Measurements from ENCODE around the gene ORAI1. TPM values are rescaled to one million over a fixed set of nuclear protein-coding genes. Genes with fewer than 3 reads are reported as not detected.
A peak's percentile ranks its signal among the peaks of the same experiment; 100 is the strongest.
"Not testable (repeated sequence)": the region's sequence is repeated elsewhere in the genome, so short reads cannot be mapped to it uniquely, and the experiment has no call there.

ORAI1 gene
- total and polyA plus RNA-seq, 2 experiments from 2014 or later: 4.9 to 14.2 TPM

DNA sequence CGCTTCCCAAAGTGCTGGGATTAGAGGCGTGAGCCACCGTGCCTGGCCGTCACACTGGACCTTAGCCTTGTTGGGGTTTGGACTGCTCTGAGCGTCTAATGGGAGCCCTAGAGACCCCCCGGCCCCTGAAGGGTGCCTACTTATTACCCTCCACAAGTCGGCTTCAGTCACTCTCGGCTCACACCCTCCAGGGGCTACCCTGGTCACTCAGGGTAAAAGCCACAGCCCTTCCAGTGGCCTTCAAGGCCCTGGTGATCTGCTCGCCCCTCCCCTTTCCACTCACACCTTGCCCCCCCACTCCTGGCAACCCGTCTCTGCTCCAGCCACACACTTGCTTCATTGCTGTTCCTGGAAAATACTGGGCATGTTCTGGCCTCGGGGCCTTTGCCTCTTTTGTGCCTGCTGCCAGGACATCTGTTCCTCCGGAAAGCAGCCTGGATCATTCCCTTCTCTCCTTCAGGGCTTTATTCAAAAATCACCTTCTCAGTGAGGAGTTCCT is 46.7 kb downstream of the ORAI1 start:
- H3K4me3 ChIP-seq: peak overlapping the region; percentile 75
- no peaks in the 10 kb centered on the region for H3K36me3 ChIP-seq (ENCODE audit: low read depth)
- peak; percentile 34 for DNase-seq
- peak overlapping the region; percentile 85 for H2AFZ ChIP-seq
- H3K4me1 ChIP-seq (ENCODE audit: insufficient read depth): peaks cover 8% of the 10 kb centered on the region; the same call in 1 of the 2 replicates
- in situ Hi-C loops (cut with MboI): loop anchor here (10.0 kb wide), 3 partner anchors 118 to 338 kb away; no protein-coding TSS in a partner anchor
- H3K79me2 ChIP-seq (ENCODE audit: insufficient read depth): no peaks in the 10 kb centered on the region
- peak overlapping the region; percentile 86 for H3K4me2 ChIP-seq (ENCODE audit: unreplicated experiment)
- H4K20me1 ChIP-seq (ENCODE audit: insufficient read depth): no peaks in the 10 kb centered on the region
- WGBS, 2 experiments (ENCODE audit: low coverage in 1 of 2, low lambda C conversion rate in 2 of 2, missing lambda C conversion rate in 2 of 2): 43 to 53% methylated on average over 12 of the region's 12 CpGs
- peak overlapping the region; percentile 70; the same call in 1 of the 2 replicates for H3K9ac ChIP-seq
- H3K9me3 ChIP-seq (ENCODE audit: low read depth): no peaks in the 10 kb centered on the region
- no peak for TF ChIP-seq EZH2phosphoT487 (IDR thresholded peaks at IDR 0.05; ENCODE audit: insufficient read depth, low read depth)
- no peak for TF ChIP-seq EZH2 (IDR thresholded peaks at IDR 0.05; ENCODE audit: insufficient read depth, poor library complexity, severe bottlenecking)
- H3K9me2 ChIP-seq (ENCODE audit: insufficient read depth): no peaks in the 10 kb centered on the region
- H3K27me3 ChIP-seq (replicated peaks; ENCODE audit: insufficient read depth): no peaks in the 10 kb centered on the region
- no peaks in the 10 kb centered on the region for H3F3A ChIP-seq (ENCODE audit: insufficient read depth)
- no peak overlapping the region for H3K27ac ChIP-seq

DNA sequence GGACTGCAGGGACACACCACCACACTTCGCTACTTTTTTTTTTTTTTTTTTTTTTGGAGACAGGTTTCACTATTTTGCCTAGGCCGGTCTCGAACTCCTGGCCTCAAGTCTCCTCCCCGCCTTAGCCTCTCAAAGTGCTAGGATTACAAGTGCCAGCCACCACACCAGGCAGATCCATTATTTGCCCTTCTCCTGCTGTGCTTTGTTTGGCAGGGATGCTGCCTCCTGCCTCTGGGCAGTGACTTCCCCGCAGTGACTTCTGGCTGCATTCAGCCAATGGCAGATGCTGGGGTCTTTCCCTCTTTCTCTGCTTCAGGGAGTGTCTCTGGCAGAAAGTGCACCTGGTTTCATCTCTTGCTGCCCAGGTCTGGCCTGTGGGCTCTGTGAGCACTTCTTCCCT is 49.9 kb downstream of the ORAI1 start:
- Histone ChIP-seq H3K4me2 (ENCODE audit: unreplicated experiment) (no peak overlapping the region), H3K36me3 (ENCODE audit: low read depth) (no peaks in the 10 kb centered on the region), H3K4me3 (no peak overlapping the region), H3K9me3 (ENCODE audit: low read depth) (no peaks in the 10 kb centered on the region), H3K4me1 (ENCODE audit: insufficient read depth) (peaks cover 8% of the 10 kb centered on the region; the same call in 1 of the 2 replicates), H3K9ac (no peak overlapping the region), H3K9me2 (ENCODE audit: insufficient read depth) (no peaks in the 10 kb centered on the region), H3K79me2 (ENCODE audit: insufficient read depth) (no peaks in the 10 kb centered on the region), H3K27me3 (replicated peaks; ENCODE audit: insufficient read depth) (no peaks in the 10 kb centered on the region), H2AFZ (no peak overlapping the region), H3F3A (ENCODE audit: insufficient read depth) (no peaks in the 10 kb centered on the region), H3K27ac (no peak overlapping the region), H4K20me1 (ENCODE audit: insufficient read depth) (no peaks in the 10 kb centered on the region)
- TF ChIP-seq EZH2phosphoT487 (IDR thresholded peaks at IDR 0.05; ENCODE audit: insufficient read depth, low read depth): no peak
- TF ChIP-seq EZH2 (IDR thresholded peaks at IDR 0.05; ENCODE audit: insufficient read depth, poor library complexity, severe bottlenecking): no peak
- WGBS, 2 experiments (ENCODE audit: low coverage in 1 of 2, low lambda C conversion rate in 2 of 2, missing lambda C conversion rate in 2 of 2): 93 to 100% methylated on average over 4 to 5 of the region's 5 CpGs
- in situ Hi-C loops (cut with MboI): loop anchor here (10.0 kb wide), 3 partner anchors 121 to 341 kb away; no protein-coding TSS in a partner anchor
- DNase-seq: no peak

DNA sequence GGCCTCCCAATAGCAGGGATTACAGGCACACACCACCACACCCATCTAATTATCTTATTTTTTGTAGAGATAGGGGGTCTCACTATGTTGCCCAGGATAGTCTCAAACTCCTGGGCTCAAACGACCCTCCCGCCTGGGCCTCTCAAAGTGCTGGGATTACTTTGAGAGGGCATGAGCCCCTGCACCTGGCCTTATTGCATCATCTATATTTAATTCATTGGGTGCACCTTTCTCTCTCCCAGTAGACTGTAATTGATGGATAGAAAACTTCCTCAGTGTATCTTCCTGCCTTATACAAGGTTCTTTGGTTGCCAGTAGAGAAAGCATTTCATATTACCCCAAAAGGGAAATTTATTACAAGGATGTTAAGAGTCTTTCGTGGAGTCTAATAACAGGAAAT is 52.0 kb downstream of the ORAI1 start:
- Histone ChIP-seq H4K20me1 (ENCODE audit: insufficient read depth) (no peaks in the 10 kb centered on the region), H3K27ac (no peak overlapping the region), H3K79me2 (ENCODE audit: insufficient read depth) (no peaks in the 10 kb centered on the region), H3K9me2 (ENCODE audit: insufficient read depth) (no peaks in the 10 kb centered on the region), H3K36me3 (ENCODE audit: low read depth) (no peaks in the 10 kb centered on the region), H3K27me3 (replicated peaks; ENCODE audit: insufficient read depth) (no peaks in the 10 kb centered on the region), H2AFZ (no peak overlapping the region), H3F3A (ENCODE audit: insufficient read depth) (no peaks in the 10 kb centered on the region), H3K9ac (no peak overlapping the region), H3K4me1 (ENCODE audit: insufficient read depth) (no peaks in the 10 kb centered on the region; the same call in 1 of the 2 replicates), H3K4me2 (ENCODE audit: unreplicated experiment) (no peak overlapping the region), H3K9me3 (ENCODE audit: low read depth) (no peaks in the 10 kb centered on the region), H3K4me3 (no peak overlapping the region)
- in situ Hi-C loops (cut with MboI): loop anchor here (10.0 kb wide), 3 partner anchors 124 to 344 kb away; no protein-coding TSS in a partner anchor
- 95 to 98% methylated on average over 3 of the region's 3 CpGs for WGBS, 2 experiments (ENCODE audit: low coverage in 1 of 2, low lambda C conversion rate in 2 of 2, missing lambda C conversion rate in 2 of 2)
- TF ChIP-seq EZH2 (IDR thresholded peaks at IDR 0.05; ENCODE audit: insufficient read depth, poor library complexity, severe bottlenecking) (no peak), EZH2phosphoT487 (IDR thresholded peaks at IDR 0.05; ENCODE audit: insufficient read depth, low read depth) (no peak)
- no peak for DNase-seq

DNA sequence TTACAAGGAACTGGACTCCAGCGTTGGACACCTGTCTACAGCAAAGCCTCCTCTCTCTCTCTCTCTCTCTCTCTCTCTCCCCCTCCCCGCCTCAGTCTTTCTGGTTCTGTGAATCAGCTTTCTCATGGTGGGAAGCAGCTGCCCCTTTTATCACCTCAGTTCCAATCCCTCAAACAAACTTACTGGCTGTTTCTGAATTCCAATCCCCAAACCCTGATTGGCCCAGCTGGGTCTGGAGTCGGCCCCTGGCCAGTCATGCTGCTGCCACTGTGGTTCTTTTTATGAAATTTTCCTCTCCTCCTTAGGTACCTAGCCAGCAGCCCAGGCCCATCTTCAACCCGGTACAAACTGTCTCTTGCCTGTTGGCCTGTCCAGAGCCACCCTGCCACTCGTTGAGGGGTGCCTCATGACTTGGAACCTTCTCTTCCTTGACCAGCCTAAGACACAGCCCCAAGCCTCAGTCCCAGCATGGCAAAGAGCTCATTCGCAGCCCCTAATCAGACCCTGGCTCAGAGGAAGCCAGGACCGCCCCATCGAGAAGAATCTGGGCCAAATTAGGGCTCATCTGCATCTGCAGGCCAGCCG is 52.5 kb downstream of the ORAI1 start:
- Histone ChIP-seq H3K36me3 (ENCODE audit: low read depth) (no peaks in the 10 kb centered on the region), H3F3A (ENCODE audit: insufficient read depth) (no peaks in the 10 kb centered on the region), H3K27me3 (replicated peaks; ENCODE audit: insufficient read depth) (no peaks in the 10 kb centered on the region), H4K20me1 (ENCODE audit: insufficient read depth) (no peaks in the 10 kb centered on the region), H3K79me2 (ENCODE audit: insufficient read depth) (no peaks in the 10 kb centered on the region), H3K9me2 (ENCODE audit: insufficient read depth) (no peaks in the 10 kb centered on the region), H3K4me2 (ENCODE audit: unreplicated experiment) (no peak overlapping the region), H3K27ac (no peak overlapping the region), H3K9me3 (ENCODE audit: low read depth) (no peaks in the 10 kb centered on the region), H3K9ac (no peak overlapping the region), H3K4me3 (no peak overlapping the region), H3K4me1 (ENCODE audit: insufficient read depth) (no peaks in the 10 kb centered on the region; the same call in 1 of the 2 replicates), H2AFZ (no peak overlapping the region)
- no peak for TF ChIP-seq EZH2phosphoT487 (IDR thresholded peaks at IDR 0.05; ENCODE audit: insufficient read depth, low read depth)
- TF ChIP-seq EZH2 (IDR thresholded peaks at IDR 0.05; ENCODE audit: insufficient read depth, poor library complexity, severe bottlenecking): no peak
- WGBS, 2 experiments (ENCODE audit: low coverage in 1 of 2, low lambda C conversion rate in 2 of 2, missing lambda C conversion rate in 2 of 2): 54 to 56% methylated on average over 9 of the region's 9 CpGs
- in situ Hi-C loops (cut with MboI): loop anchor here (10.0 kb wide), 3 partner anchors 124 to 344 kb away; no protein-coding TSS in a partner anchor
- DNase-seq: no peak

DNA sequence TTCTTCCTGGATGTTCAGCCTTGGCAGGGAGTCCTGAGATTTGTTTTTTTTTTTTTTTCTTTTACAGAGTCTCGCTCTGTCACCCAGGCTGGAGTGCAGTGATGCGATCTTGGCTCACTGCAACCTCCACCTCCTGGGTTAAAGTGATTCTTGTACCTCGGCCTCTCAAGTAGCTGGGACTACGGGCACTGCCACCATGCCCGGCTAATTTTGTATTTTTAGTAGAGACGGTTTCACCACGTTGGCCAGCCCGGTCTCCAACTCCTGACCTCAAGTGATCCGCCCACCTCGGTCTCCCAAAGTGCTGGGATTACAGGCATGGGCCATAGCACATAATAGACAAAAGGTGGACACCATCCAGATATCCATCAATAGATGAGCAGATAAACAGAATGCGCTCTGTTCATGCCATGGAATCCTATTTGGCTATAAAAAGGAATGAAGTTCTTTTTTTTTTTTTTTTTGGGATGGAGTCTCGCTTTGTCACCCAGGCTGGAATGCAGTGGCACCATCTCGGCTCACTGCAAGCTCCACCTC is 53.4 kb downstream of the ORAI1 start:
- not testable (repeated sequence) for H3K27ac ChIP-seq; H3K9me2 ChIP-seq (ENCODE audit: insufficient read depth); H3F3A ChIP-seq (ENCODE audit: insufficient read depth); H3K36me3 ChIP-seq (ENCODE audit: low read depth); H3K9me3 ChIP-seq (ENCODE audit: low read depth); H3K27me3 ChIP-seq (replicated peaks; ENCODE audit: insufficient read depth); H3K4me3 ChIP-seq; H3K4me2 ChIP-seq (ENCODE audit: unreplicated experiment); DNase-seq; H3K4me1 ChIP-seq (ENCODE audit: insufficient read depth); H3K79me2 ChIP-seq (ENCODE audit: insufficient read depth); H2AFZ ChIP-seq; H4K20me1 ChIP-seq (ENCODE audit: insufficient read depth); H3K9ac ChIP-seq
- in situ Hi-C loops (cut with MboI): loop anchor here (10.0 kb wide), 3 partner anchors 125 to 345 kb away; no protein-coding TSS in a partner anchor
- 50% methylated on average over 13 of the region's 13 CpGs for WGBS, 2 experiments (ENCODE audit: low coverage in 1 of 2, low lambda C conversion rate in 2 of 2, missing lambda C conversion rate in 2 of 2)
